Dedifferentiated amniotic fluid mesenchymal stem cell (primary cell): Measurements from ENCODE around the gene TMEM123.
"Not testable (repeated sequence)": the region's sequence is repeated elsewhere in the genome, so short reads cannot be mapped to it uniquely, and the experiment has no call there.

Experiments
- DNase-seq: peaks from one replicate; pipeline ENCODE4 v3.0.0-alpha.2; 2016; ENCODE audit errors: extremely low spot score

Gene TMEM123

DNA sequence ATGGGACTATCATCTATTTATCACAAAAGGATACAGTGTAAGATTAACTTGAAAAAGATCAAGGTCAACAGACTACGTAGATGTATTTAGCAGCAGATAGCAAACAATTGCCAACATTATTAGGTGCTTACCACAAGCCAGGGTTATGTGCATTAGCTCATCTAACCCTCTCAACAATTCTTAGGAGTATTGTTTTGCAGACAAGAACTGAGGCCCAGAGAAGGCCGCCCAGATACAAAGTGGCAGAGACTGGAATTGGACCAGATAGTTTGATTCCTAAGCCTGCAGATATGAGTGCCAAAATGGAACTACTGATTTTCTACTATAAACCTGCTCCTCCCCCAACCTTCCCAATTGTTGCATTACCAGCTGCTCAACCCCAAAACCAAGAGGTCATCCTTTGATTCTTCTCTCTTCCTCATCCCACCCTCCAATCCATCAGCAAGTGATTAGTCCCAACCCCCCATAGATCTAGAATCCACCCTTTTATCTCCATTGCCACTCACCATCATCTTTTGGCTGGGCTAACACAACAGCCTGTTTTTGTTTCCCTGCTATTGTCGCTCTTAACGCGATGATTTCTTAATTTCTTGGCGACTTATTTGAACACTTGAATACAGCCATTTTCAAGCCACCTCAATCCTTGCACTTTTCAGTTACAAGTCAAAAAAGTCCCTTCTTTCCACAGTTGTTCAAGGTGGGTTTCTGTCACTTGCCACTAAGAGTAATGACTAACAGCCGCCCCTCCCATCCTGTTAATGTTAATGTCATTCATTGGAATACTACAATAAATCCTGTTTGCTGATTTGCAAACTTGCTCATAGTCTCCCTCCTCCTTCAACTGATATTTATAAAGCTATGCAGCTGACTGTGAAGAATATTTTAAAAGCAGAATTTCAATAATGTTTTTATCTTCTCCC lies 2.7 kb downstream of the TMEM123 start:
- DNase-seq: no peak

DNA sequence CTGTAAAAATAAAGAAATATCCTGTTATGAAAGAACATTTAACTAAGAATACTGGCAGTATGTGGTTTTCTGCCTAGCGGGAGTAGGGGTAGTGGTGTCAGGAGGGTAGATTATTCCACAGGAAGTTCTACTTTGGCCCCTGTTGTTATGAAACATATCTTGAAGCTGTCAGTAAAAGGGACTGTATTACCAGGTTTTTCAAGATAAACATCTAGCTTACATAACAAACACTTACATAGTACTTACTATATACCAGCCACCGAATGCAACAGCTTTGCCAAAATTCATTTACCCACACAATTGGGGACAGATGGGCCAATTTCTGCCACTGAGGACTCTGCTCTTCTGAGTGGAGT lies 3.7 kb downstream of the TMEM123 start:
- DNase-seq: no peak

DNA sequence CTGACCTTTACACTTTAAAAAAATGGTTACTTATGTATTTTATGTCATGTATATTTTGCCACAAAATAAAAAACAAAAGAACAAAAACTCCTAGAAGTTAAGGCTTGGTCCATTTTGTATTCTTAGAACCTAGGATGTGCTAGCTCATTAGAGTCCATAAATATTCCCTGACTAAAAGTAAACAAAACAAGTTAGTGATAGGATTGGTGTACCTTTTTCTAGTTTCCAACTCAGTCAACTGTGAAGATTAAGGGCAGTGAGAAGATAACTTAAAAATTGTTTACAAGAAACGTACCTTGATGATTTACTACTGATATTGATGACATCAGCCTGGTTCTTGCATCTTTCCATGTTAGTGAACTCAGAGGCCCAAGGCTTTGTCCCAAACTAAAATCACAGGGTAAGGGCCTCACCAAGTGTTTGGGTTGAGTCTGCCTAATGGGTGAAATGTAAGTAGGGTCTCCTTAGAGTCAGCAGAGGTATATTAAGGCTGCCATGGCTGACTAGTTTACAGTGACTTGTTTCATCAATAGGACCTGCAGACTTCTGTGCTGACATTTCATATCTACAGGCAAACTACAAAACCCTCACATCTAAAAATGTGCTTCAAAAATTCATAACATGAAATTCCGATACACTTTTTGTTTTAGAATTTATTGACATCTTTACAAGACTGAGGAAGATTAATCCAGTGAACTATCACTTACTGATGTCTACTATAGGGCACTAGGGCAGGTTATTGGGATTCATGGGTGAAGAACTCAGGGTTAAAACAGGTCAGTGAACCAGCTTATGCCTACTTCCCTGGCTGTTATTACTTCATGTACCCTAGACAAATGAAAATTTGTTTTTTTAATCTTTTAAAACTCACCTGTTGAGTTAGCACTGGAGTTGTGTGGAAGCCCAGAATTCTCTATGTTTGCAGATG lies 4.4 kb downstream of the TMEM123 start:
- no peak for DNase-seq

DNA sequence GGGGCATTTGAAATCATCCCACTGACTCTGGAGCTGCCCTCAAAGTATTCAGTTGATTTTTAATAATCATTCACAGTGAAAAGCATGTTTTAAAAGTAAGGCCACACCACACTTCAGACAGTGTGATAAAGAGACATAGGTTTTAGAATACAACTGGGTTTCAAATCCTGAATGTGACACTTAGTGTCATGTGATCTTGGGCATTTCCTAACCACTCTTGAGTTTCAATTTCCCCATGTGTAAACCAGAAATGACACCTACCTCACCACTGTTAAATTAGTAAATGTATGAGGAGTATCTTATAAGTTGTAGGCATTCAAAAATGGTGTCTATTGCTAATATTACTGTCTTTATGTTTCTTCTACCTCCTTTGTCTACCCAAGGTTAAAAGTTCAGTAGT lies 5.4 kb downstream of the TMEM123 start:
- DNase-seq: no peak

DNA sequence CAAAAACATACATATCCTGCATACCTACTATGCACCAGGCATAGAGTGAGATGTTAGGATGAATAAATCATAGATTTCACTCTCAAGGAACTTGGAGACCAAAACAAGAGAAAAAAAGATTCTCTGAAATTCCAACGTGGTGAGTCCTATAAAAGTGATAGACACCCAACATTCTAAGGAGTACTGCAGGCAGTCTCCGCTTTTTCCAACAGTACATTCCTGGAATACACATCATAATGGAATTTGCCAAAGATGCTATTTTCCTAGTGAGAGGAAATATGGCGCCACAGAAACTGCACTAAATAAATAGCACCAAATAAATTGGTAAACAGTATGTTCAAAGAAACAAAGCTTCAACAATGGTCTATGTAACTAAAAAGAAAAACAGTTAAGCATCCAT lies 6.0 kb downstream of the TMEM123 start:
- peak; percentile 75 for DNase-seq

DNA sequence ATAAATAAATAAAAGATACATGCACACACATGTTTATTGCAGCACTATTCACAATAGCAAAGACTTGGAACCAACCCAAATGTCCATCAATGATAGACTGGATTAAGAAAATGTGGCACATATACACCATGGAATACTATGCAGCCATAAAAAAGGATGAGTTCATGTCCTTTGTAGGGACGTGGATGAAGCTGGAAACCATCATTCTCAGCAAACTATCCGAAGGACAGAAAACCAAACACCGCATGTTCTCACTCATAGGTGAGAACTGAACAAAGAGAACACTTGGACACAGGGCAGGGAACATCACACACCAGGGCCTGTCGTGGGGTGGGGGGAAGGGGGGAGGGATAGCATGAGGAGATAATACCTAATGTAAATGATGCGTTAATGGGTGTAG lies 7.9 kb downstream of the TMEM123 start:
- DNase-seq: not testable (repeated sequence)

DNA sequence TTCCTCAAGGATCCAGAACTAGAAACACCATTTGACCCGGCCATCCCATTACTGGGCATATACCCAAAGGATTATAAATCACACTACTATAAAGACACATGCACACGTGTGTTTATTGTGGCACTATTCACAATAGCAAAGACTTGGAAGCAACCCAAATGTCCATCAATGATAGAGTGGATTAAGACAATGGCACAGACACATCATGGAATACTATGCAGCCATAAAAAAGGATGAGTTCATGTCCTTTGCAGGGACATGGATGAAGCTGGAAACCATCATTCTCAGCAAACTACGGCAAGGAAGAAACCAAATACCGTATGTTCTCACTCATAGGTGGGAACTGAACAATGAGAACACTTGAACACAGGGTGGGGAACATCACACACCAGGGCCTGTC lies 8.4 kb downstream of the TMEM123 start:
- DNase-seq: not testable (repeated sequence)

DNA sequence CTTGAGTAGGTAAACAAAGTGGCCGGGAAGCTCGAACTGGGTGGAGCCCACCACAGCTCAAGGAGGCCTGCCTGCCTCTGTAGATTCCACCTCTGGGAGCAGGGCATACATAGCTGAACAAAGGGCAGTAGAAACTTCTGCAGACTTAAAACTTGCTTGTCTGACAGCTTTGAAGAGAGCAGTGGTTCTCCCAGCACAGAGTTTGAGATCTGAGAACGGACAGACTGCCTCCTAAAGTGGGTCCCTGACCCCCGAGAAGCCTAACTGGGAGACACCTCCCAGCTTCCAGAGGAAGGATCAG lies 13.6 kb downstream of the TMEM123 start:
- not testable (repeated sequence) for DNase-seq

DNA sequence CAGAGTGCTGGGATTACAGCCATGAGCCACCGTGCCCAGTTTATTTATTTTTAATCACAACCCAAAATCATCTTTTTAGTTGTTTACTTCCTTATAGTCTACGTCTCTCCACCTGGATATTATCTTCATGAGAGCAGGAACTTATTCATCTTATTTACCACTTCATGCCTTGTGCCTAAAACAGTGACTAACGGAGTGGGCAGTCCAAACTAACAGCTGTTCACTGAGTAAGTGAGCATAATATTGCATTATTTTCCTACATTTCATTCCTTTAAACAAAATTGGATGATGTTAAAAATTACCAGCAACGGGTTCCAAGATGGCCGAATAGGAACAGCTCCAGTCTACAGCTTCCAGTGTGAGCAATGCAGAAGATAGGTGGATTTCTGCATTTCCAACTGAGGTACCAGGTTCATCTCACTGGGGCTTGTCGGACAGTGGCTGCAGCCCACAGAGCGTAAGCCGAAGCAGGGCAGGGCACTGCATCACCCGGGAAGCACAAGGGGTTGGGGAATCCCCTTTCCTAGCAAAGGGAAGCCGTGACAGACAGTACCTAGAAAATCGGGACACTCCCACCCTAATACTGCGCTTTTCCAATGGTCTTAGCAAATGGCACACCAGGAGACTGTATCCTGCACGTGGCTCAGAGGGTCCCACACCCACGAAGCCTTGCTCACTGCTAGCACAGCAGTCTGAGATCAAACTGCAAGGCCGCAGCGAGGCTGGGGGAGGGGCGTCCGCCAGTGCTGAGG lies 14.1 kb downstream of the TMEM123 start:
- DNase-seq: no peak

DNA sequence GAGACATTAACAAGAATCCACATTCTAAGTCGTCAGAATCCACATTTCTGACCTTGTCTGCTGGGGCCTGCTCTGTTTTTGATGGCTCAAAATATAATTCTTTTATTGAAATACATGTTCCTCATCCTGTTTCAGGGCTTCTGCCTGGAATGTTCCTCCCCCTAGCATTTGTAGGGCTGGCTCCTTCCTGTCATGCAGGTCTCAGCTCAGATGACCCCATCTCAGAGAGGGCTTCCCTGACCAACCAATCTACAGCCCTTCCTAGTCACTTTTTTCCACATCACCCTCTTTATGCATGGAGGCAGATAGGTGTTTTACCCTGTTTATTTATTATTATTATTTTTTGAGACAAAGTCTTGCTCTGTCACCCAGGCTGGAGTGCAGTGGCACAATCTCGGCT lies 14.8 kb downstream of the TMEM123 start:
- DNase-seq: no peak

DNA sequence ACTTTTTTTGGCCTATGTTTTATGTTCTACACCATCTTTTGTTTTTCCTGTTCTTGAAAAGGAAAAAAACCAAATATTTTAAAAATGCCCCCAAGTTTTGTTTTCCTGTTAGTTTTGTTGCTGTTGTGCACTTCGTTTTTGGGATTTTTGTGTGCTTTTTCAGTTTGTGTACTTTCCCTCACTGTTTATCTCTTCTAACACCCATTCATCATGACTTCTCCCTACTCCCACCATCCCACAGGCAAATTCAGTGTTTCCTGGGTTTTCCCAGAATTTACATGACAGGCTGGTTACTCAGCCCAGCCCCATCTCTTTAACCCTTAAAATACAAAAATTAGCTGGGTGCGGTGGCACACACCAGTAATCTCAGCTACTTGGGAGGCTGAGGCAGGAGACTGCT lies 15.6 kb downstream of the TMEM123 start:
- DNase-seq: no peak

DNA sequence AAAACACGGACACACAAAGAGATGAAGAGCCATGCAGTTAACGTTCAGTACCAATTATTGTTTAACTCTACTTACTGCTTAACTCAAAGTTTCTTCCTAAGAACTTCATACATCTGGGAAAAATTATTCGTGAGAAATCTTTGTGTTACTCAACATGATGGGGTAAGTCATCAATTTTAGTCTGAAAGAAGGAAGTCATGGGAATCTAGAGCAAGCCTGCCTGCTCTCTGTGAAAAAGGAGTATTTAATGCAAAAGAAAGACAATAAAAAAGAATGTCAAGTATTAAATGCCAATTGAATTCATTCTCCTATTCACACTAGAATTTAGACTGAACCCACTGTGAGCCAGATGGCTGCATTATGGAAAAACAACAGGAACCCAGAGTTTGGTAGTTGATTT lies 16.0 kb downstream of the TMEM123 start:
- peak; percentile 70 for DNase-seq

DNA sequence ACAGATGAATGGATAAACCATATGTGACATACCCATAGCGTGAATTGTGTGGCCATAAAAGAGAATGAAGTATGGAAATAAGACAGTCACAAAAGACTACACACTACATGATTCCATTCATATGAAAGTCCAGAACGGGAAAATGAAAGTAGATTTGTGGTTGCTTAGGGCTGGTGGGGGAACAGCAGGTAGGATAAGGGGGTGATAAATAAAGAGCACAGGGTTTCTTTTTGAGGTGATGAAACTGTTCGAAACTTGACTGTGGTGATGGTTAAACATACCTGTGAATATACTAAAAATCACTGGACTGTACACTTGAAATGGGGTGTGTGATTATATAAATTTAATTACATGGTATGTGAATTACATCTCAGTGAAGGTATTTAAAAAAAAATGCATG lies 16.9 kb downstream of the TMEM123 start:
- no peak for DNase-seq

DNA sequence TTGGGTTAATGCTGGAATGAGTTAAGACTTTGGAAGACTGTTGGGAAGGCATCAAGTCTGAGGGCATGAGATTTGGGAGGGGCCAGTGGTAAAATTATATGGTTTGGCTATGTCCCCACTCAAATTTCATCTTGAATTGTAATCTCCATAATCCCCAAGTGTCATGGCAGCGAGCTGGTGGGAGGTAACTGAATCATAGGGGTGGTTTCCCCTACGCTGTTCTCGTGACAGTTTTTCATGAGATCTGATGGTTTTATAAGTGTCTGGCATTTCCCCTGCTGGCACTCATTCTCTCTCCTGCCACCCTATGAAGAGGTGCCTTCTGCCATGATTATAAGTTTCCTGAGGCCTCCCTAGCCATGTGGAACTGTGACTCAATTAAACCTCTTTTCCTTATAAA lies 19.0 kb downstream of the TMEM123 start:
- DNase-seq: not testable (repeated sequence)

DNA sequence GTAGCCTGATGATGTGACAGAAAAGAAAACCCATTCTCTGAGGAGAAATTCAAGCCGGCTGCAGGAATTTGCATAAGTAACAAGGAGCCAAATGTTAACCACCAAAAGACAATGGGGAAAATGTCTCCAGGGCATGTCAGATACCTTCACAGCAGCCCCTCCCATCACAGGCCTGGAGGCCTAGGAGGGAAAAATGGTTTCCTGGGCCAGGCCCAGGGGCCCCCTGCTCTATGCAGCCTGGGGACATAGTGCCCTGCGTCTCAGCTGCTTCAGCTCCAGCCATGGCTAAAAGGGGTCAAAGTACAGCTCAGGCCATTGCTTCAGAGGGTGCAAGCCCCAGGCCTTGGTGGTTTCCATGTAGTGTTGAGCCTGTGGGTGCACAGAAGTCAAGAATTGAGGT lies 20.0 kb downstream of the TMEM123 start:
- DNase-seq: not testable (repeated sequence)

DNA sequence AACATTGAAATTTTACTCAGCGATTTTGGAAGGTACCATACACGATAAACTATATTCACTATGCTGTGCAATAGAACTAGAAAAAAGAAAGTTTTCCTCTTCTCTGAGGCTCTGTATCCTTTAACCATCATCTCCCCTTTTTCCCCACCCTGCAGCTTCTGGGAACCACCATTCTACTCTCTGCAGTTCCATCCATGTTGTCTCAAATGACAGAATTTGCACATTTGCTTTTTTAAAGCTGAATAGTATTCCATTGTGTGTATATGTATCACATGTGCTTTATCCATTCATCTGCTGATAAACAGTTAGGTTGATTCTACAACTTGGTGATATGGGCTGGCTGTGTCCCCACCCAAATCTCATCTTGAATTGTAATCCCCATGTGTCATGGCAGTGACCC lies 21.2 kb downstream of the TMEM123 start:
- no peak for DNase-seq

DNA sequence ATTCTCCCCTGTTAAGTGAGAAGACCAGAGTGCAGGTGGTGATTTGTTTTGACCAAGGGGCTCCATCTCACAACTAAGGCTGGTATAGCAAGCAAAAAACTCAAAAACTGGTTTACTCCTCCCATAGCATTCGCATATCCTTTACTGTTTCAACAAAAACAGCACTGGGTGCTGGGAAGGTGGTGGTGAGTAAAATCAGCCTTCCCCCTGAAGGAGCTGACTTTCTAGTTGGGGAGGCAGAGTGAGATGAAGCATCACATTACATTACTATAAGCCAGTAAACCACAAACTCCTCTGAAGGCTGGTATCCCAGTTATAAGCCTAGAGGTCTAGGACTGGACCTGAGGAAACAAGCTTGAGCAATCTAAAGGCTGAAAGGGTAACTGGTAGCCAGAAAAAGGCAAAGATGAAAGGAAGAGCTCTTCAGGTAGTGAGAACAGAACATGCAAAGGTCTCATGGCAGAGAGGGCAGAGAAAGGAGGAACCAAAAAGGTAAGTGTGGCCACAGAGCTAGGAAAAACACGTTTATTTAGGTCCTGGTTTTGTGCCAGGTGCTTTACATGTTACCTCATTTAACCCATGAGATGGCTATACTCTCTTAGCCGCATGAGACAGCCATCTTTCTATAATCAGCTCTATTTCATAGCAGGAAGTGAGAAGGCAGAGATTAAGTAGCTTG lies 22.3 kb downstream of the TMEM123 start:
- DNase-seq: no peak

DNA sequence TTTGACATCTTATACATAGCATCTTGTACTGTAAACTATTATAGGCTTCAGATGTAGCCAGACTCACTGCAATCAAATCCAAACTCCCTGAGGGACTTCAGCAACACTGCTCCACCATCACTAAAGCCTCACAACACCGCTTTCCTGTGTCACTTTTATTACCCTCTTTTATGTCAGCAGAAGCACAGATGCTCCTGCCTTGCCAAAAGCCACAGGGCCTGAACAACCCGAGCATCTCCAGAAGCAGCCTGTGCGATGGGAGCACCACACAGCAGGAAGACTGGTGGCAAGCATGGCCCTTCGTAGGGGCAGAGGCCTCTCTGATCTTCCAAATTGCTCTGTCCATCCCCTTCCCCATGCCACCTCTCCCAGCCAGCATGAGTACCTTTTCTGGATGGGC lies 22.9 kb downstream of the TMEM123 start:
- DNase-seq: no peak

DNA sequence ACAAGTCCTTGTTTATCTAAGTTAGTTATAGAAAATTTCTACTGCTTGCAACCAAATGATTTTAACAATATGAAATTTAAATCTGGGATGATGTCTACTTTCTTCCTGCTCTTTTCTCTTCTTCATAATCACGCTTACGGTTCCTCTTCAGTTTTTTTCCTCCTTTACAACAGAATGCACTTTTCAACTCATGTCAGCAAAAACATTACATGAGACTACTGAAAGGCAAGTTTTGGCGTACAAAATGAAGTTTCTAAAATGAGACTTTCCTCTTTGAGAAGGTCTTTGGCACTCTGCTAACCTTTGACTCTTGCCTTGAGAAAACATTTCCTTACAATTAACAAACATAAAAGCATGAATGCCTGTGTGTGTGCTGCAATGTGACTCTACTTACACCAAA lies 23.3 kb downstream of the TMEM123 start:
- no peak for DNase-seq

DNA sequence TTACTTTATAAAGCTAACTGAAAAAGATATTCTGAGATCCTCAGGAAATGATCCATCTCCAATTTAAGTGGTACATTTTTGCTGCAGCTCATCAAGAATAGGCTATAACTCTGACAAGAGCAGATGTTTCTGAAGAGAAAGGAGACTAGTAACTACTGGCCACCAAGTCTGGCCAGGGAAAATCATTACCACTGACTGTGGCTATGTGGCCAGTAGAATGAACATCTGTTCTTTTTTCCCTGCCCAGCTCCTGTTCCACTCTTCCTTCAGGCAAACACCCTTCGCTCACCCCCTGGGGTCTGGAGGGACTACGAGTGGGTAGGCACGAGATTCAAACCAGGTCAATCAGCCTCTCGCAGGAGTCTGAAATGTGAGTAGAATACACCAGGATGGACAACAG lies 23.9 kb downstream of the TMEM123 start:
- DNase-seq: no peak

DNA sequence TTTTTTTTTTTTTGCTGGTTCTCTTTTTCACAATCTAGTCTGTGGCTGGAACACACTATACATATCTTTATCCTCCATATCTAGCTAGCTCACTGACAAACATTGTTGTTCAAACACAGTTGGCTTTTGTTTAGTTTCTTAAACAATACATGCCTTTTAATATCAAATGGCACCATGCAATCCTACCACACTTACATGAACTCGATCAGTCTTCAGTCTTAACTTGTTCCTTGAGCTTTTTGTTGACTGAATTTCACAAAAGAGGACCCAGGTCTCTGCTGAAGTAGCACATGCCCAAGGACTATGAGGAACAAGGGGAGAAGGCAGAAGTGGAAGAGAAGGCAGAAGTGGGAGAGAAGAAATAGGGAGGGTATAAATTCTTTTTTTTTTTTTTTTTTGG lies 25.5 kb downstream of the TMEM123 start:
- no peak for DNase-seq

DNA sequence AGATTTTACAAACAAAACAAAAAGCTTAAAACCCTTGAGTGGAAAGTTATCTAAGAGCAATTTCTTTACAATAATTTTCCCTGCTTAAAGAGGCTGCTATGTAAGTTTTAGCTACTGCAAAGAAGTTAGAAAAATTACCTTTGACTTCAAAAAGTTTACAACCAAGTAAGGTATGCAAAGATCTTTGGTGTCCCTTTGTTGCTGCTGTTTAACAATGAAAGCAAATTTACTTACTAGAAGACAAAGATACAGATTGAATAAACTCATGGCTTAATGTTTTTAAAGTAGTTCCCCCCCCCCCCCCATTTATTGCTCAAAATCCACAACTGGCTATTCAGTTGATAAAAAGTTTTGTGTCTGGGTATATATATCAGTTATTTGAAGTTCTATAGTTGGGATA lies 26.0 kb downstream of the TMEM123 start:
- no peak for DNase-seq
